ENCODE results near the gene RFT1. TPM values are rescaled to one million over a fixed set of nuclear protein-coding genes. Genes with fewer than 3 reads are reported as not detected.

RFT1 gene
- total RNA-seq, 2 experiments from 2014 or later, result 55.3 to 58.1 TPM

GRCh38 chr3:53109891-53110771 lies 20.1 kb downstream of the RFT1 start:
- POLR2A ChIA-PET, result no interaction called here
- CTCF ChIA-PET, result interaction anchor here (1.0 to 5.5 kb wide), 2 partner anchors 22 to 86 kb away, joined by 3 to 29 read pairs; no protein-coding TSS in a partner anchor

GRCh38 chr3:53109190-53109589 lies 21.0 kb downstream of the RFT1 start:
- POLR2A ChIA-PET, result no interaction called here
- CTCF ChIA-PET, result interaction anchor here (1.1 to 5.5 kb wide), 2 partner anchors 83 to 87 kb away, joined by 3 to 29 read pairs; no protein-coding TSS in a partner anchor

GRCh38 chr3:53104762-53105161 lies 25.5 kb downstream of the RFT1 start:
- CTCF ChIA-PET, result interaction anchor here (1.6 kb wide), 1 partner anchor 10 kb away, joined by 6 read pairs; no protein-coding TSS in a partner anchor
- POLR2A ChIA-PET, result no interaction called here

- POLR2A ChIA-PET, result interaction anchor here (0.6 kb wide), 2 partner anchors 8 to 58 kb away, joined by 3 to 4 read pairs; partner anchors contain the start of gene SFMBT1
- CTCF ChIA-PET, result interaction anchor here (1.6 kb wide), 1 partner anchor 11 kb away, joined by 6 read pairs; no protein-coding TSS in a partner anchor
Measured at GRCh38 chr3:53103397-53104296, 26.6 kb downstream of the RFT1 start.

GRCh38 chr3:53102601-53103147 lies 27.6 kb downstream of the RFT1 start:
- POLR2A ChIA-PET, result no interaction called here
- CTCF ChIA-PET, result interaction anchor here (0.9 kb wide), 1 partner anchor 10 kb away, joined by 5 read pairs; no protein-coding TSS in a partner anchor

GRCh38 chr3:53101956-53102355 lies 28.3 kb downstream of the RFT1 start:
- POLR2A ChIA-PET, result no interaction called here

GRCh38 chr3:53100818-53101466 lies 29.3 kb downstream of the RFT1 start:
- ChIA-PET POLR2A (no interaction called here), CTCF (no interaction called here)

More at GRCh38 chr3:53101956-53102355, 28.3 kb downstream of the RFT1 start:
- CTCF ChIA-PET, result interaction anchor here (0.9 kb wide), 1 partner anchor 11 kb away, joined by 5 read pairs; no protein-coding TSS in a partner anchor

GRCh38 chr3:53097887-53098286 lies 32.3 kb downstream of the RFT1 start:
- POLR2A ChIA-PET, result no interaction called here

GRCh38 chr3:53092942-53093341 lies 37.3 kb downstream of the RFT1 start:
- ChIA-PET POLR2A (no interaction called here), CTCF (interaction anchor here (0.7 to 1.0 kb wide), 2 partner anchors 21 to 23 kb away, joined by 3 to 4 read pairs; no protein-coding TSS in a partner anchor)

More at GRCh38 chr3:53097887-53098286, 32.3 kb downstream of the RFT1 start:
- CTCF ChIA-PET, result interaction anchor here (1.6 kb wide), 1 partner anchor 25 kb away, joined by 4 read pairs; no protein-coding TSS in a partner anchor

- CTCF ChIA-PET, result interaction anchor here (0.7 kb wide), 1 partner anchor 24 kb away, joined by 4 read pairs; no protein-coding TSS in a partner anchor
- POLR2A ChIA-PET, result no interaction called here
Measured at GRCh38 chr3:53092216-53092615, 38.0 kb downstream of the RFT1 start.

- ChIA-PET POLR2A (no interaction called here), CTCF (no interaction called here)
Measured at GRCh38 chr3:53091011-53091410, 39.2 kb downstream of the RFT1 start.

GRCh38 chr3:53089511-53089910 lies 40.7 kb downstream of the RFT1 start:
- POLR2A ChIA-PET, result no interaction called here
- CTCF ChIA-PET, result no interaction called here

- POLR2A ChIA-PET, result no interaction called here
Measured at GRCh38 chr3:53085476-53085875, 44.8 kb downstream of the RFT1 start.

GRCh38 chr3:53084310-53085001 lies 45.8 kb downstream of the RFT1 start:
- ChIA-PET CTCF (no interaction called here), POLR2A (no interaction called here)

More at GRCh38 chr3:53085476-53085875, 44.8 kb downstream of the RFT1 start:
- CTCF ChIA-PET, result no interaction called here

- POLR2A ChIA-PET, result interaction anchor here (0.7 kb wide), 1 partner anchor 243 kb away, joined by 8 read pairs; no protein-coding TSS in a partner anchor
- CTCF ChIA-PET, result no interaction called here
Measured at GRCh38 chr3:53083949-53084309, 46.3 kb downstream of the RFT1 start.

- CTCF ChIA-PET, result interaction anchor here (0.7 kb wide), 2 partner anchors 59 to 227 kb away, joined by 3 read pairs; no protein-coding TSS in a partner anchor
- POLR2A ChIA-PET, result interaction anchor here (0.7 kb wide), 1 partner anchor 242 kb away, joined by 8 read pairs; no protein-coding TSS in a partner anchor
Measured at GRCh38 chr3:53083521-53083920, 46.7 kb downstream of the RFT1 start.

- CTCF ChIA-PET, result interaction anchor here (0.7 kb wide), 2 partner anchors 59 to 226 kb away, joined by 3 read pairs; no protein-coding TSS in a partner anchor
- POLR2A ChIA-PET, result interaction anchor here (0.6 kb wide), 1 partner anchor 196 kb away, joined by 7 read pairs; no protein-coding TSS in a partner anchor
Measured at GRCh38 chr3:53082736-53083135, 47.5 kb downstream of the RFT1 start.

GRCh38 chr3:53081318-53081717 lies 48.9 kb downstream of the RFT1 start:
- ChIA-PET CTCF (no interaction called here), POLR2A (no interaction called here)

Data from activated CD8-positive, alpha-beta memory T cell treated with anti-CD3 and anti-CD28 coated beads for 36 hours (primary cell).